GM19239 (cell line): ENCODE results near the gene MAP7D3.
"Not testable (repeated sequence)": the region's sequence is repeated elsewhere in the genome, so short reads cannot be mapped to it uniquely, and the experiment has no call there.

Experiments
- DNase-seq: peaks from one replicate; pipeline ENCODE4 v3.0.0; 2011; ENCODE audit warnings: low spot score; ENCODE audit not compliant: insufficient read length
- FAIRE-seq: peaks from 2 replicates; lab custom pipeline; 2011; peaks lifted over from hg19 to GRCh38; lab: Jason Lieb, UNC

Gene MAP7D3, protein sequence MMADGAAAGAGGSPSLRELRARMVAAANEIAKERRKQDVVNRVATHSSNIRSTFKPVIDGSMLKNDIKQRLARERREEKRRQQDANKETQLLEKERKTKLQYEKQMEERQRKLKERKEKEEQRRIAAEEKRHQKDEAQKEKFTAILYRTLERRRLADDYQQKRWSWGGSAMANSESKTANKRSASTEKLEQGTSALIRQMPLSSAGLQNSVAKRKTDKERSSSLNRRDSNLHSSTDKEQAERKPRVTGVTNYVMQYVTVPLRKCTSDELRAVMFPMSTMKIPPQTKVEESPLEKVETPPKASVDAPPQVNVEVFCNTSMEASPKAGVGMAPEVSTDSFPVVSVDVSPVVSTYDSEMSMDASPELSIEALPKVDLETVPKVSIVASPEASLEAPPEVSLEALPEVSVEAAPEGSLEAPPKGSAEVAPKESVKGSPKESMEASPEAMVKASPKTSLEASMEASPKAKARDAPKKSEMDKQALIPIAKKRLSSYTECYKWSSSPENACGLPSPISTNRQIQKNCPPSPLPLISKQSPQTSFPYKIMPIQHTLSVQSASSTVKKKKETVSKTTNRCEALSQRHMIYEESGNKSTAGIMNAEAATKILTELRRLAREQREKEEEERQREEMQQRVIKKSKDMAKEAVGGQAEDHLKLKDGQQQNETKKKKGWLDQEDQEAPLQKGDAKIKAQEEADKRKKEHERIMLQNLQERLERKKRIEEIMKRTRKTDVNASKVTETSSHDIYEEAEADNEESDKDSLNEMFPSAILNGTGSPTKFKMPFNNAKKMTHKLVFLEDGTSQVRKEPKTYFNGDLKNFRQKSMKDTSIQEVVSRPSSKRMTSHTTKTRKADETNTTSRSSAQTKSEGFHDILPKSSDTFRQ

GRCh38 chrX:136251041-136251991, at the start of gene MAP7D3:
Gene MAP7D3 (minus strand): TSS chrX:136251400. CDS start chrX:136251358, 42 bp downstream.
- FAIRE-seq (peak; percentile 91), DNase-seq (peak; percentile 67)

- not testable (repeated sequence) for FAIRE-seq, DNase-seq
These were observed 49.5 kb upstream of the MAP7D3 start, which contains the start of gene ADGRG4 for GRCh38 chrX:136300721-136301120. Gene ADGRG4 (plus strand): TSS chrX:136300963. CDS start chrX:136308778, 7,815 bp downstream.

- no peak for FAIRE-seq
- no peak for DNase-seq
These were observed 44.2 kb upstream of the MAP7D3 start for GRCh38 chrX:136295380-136295779.

GRCh38 chrX:136292656-136293055, 41.5 kb upstream of the MAP7D3 start:
- DNase-seq (no peak), FAIRE-seq (no peak)

DNA sequence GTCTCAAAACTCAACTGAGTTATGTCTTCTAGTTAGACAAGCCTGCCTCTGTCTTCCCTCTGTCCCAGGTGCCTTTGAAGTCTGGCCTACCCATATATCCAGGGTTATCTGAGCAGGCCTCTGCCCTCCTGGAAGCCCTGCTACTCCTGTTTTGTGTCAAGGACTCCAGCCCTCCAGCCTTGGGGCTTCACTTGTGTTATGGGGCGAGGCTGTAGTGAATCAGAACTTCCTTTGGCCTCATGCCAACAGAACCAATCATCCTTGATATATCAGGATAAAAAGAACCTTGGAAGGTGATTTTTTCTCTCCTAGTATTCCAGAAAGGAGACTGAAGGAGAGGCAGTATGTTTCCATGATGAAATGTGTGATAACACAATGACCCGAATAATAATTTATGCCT, 40.6 kb upstream of the MAP7D3 start:
- DNase-seq (no peak), FAIRE-seq (no peak)

GRCh38 chrX:136286375-136286774, 35.2 kb upstream of the MAP7D3 start:
- FAIRE-seq, DNase-seq: not testable (repeated sequence)

- no peak for FAIRE-seq
- no peak for DNase-seq
These were observed 24.4 kb upstream of the MAP7D3 start for GRCh38 chrX:136275553-136275952.

- FAIRE-seq (no peak), DNase-seq (no peak)
These were observed 22.8 kb upstream of the MAP7D3 start for GRCh38 chrX:136273986-136274385.

GRCh38 chrX:136272325-136272724, 21.1 kb upstream of the MAP7D3 start:
- DNase-seq: no peak

GRCh38 chrX:136271300-136271699, 20.1 kb upstream of the MAP7D3 start:
- peak; percentile 8 for FAIRE-seq

More at GRCh38 chrX:136272325-136272724, 21.1 kb upstream of the MAP7D3 start:
- FAIRE-seq: peak; percentile 59

GRCh38 chrX:136269921-136270320, 18.7 kb upstream of the MAP7D3 start:
- FAIRE-seq (no peak), DNase-seq (no peak)

More at GRCh38 chrX:136271300-136271699, 20.1 kb upstream of the MAP7D3 start:
- no peak for DNase-seq

DNA sequence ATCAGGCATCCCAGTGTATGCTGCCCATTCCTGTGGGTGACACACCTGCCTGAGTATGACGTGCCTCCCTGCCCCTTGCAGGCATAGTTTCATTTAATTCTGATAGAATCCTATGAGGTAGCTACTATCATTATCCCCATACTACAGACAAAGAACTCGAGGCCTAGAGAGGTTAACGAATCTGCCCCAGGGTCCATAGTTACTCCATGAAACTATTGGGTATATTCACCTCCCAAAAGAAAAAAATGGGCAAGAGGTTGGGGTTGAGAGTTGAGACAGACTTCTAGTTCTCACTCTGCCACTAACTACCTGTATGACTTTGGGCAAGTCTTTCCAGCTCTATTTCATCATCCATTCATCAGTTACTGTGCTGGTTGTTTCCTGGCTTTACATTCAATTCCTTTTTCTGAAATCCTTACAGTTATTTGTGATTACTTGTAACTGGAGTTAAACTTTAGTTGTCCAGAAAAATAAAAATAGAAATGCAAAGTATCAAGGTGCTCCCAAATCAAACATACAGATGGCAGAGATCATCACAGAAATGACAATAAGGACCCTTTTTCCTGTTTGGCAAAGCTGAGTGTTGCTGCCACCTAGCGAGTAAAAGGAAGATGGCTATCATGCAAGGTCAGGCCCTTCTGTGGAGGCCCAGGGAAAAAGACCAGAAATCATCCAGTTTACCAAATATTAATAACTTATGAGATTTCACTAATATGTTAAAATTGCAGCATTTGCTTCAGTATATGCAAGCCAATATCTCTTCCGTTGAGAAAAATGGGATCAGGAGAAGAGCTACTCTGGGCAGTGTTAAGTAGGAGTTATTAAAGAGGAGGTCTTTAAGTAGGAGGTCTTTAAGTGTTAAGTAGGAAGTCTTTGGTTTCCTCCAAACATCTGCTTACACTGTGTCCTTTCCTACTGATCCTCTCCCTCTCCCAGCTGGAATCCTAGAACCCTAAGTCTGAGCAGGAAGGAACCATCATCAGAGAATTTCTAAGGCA, 17.1 kb upstream of the MAP7D3 start:
- FAIRE-seq (peak; percentile 85), DNase-seq (no peak)

DNA sequence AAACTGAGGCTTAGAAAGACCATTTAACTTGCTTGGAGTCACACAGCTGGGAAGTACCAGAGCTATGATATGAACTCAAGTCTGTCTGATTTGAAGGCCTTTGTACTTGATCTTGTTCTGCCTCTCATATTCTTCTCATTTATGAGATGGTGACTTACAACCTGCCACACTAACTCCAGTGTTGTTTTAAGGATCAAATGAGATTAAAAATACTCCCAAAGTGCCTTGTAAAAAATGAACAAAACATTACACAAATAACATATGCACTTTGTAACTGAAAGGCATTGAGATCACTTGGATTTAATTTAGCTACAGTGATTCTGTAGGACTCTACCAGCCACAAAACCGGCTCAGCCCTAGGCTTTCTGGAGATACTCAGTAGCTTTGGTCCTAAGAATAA, 15.6 kb upstream of the MAP7D3 start:
- FAIRE-seq: no peak

GRCh38 chrX:136262812-136263315, 11.7 kb upstream of the MAP7D3 start:
- DNase-seq (no peak), FAIRE-seq (no peak)

More for the DNA sequence above, 15.6 kb upstream of the MAP7D3 start:
- DNase-seq: no peak

- FAIRE-seq: no peak
- DNase-seq: no peak
These were observed 11.0 kb upstream of the MAP7D3 start for GRCh38 chrX:136262243-136262642.

GRCh38 chrX:136261321-136261720, 10.1 kb upstream of the MAP7D3 start:
- FAIRE-seq (no peak), DNase-seq (no peak)

GRCh38 chrX:136260776-136261175, 9.6 kb upstream of the MAP7D3 start:
- DNase-seq (no peak), FAIRE-seq (no peak)

DNA sequence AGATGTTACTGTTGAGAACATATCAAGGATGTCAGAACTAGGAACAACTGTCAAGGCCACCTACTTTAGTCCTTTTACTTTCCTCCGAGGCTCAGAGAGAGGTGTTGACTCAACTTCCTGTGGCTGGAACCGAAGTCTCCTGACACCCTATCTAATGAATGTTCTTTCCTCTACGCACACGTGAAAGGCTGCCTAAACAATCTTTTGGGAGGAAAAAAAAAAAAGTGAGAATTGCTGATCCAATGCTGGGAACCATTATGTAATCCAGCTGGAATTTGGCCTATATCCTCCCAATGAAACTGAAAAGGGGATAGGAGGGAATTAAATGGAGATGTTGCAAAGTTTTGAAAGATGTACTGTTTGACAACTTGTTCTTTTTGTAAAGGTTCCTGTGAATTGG, 8.3 kb upstream of the MAP7D3 start:
- DNase-seq: no peak
- FAIRE-seq: no peak
